Measurements from ENCODE around the gene NUDT3.

The NUDT3 gene

DNA sequence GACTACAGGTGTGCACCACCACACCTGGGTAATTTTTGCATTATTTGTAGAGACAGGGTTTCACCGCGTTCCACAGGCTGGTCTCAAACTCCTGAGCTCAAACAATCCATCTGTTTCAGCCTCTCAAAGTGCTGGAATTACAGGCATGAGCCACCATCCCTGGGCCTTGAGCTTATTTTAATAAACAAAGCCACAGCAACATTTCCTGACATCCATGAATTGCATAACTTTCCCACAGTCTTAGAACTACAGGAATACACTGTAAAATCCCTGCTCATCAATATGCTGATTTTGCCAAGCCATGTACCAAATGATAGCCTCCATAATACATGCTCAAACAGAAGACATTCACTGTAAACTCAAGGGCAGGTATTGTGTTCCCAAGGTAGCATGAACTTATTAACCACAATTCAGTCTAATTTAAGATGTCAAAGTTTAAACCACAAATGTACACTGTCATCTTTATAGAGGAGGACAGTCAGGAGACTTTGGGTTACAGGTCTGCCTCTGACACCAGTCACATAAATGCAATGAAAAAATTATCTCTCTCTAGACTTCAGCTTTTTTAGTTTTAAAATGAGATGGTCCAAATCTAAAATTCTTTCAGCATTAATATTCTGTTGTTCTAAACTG, 40.0 kb downstream of the NUDT3 start:
- Histone ChIP-seq H3K36me3 (ENCODE audit: insufficient read depth) (no peaks in the 10 kb centered on the region), H3K27me3 (ENCODE audit: insufficient read depth, low read depth) (no peaks in the 10 kb centered on the region), H2AFZ (ENCODE audit: low read depth) (no peak overlapping the region), H3K4me1 (ENCODE audit: low read depth, poor library complexity, severe bottlenecking) (peaks cover 39% of the 10 kb centered on the region), H3K4me3 (IDR thresholded peaks at IDR 0.05; ENCODE audit: insufficient read depth, low read depth, low read length) (no peak overlapping the region), H3K9ac (no peak overlapping the region), H4K20me1 (ENCODE audit: insufficient read depth) (peaks cover 8% of the 10 kb centered on the region; the same call in 1 of the 2 replicates), H3K79me2 (ENCODE audit: insufficient read depth, low read depth) (peaks cover 59% of the 10 kb centered on the region), H3K27ac (no peak overlapping the region), H3K4me2 (peak overlapping the region; percentile 13; the same call in 1 of the 2 replicates)
- TF ChIP-seq, protein P1, sequence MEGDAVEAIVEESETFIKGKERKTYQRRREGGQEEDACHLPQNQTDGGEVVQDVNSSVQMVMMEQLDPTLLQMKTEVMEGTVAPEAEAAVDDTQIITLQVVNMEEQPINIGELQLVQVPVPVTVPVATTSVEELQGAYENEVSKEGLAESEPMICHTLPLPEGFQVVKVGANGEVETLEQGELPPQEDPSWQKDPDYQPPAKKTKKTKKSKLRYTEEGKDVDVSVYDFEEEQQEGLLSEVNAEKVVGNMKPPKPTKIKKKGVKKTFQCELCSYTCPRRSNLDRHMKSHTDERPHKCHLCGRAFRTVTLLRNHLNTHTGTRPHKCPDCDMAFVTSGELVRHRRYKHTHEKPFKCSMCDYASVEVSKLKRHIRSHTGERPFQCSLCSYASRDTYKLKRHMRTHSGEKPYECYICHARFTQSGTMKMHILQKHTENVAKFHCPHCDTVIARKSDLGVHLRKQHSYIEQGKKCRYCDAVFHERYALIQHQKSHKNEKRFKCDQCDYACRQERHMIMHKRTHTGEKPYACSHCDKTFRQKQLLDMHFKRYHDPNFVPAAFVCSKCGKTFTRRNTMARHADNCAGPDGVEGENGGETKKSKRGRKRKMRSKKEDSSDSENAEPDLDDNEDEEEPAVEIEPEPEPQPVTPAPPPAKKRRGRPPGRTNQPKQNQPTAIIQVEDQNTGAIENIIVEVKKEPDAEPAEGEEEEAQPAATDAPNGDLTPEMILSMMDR (conservative IDR thresholded peaks at IDR 0.05; ENCODE audit: low read depth, low read length): no peak

DNA sequence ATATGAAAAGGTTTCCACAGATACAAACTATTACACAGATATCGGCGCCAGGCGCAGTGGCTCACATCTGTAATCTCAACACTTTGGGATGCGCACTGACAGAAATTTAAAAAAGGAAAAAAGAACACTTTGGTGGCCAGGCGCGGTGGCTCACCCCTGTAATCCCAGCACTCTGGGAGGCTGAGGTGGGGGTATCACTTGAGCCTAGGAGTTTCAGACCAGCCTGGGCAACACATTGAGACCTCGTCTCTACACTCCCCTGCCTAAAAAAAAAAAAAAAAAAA, 41.6 kb downstream of the NUDT3 start:
- peaks cover 8% of the 10 kb centered on the region; the same call in 1 of the 2 replicates for H4K20me1 ChIP-seq (ENCODE audit: insufficient read depth)
- TF ChIP-seq, protein P1 (conservative IDR thresholded peaks at IDR 0.05; ENCODE audit: low read depth, low read length): no peak
- H3K79me2 ChIP-seq (ENCODE audit: insufficient read depth, low read depth): peaks cover 61% of the 10 kb centered on the region
- H3K4me1 ChIP-seq (ENCODE audit: low read depth, poor library complexity, severe bottlenecking): peaks cover 39% of the 10 kb centered on the region
- peak overlapping the region; percentile 64 for H3K4me2 ChIP-seq
- no peak overlapping the region for H3K4me3 ChIP-seq (IDR thresholded peaks at IDR 0.05; ENCODE audit: insufficient read depth, low read depth, low read length)
- H3K9ac ChIP-seq: no peak overlapping the region
- H3K36me3 ChIP-seq (ENCODE audit: insufficient read depth): no peaks in the 10 kb centered on the region
- no peaks in the 10 kb centered on the region for H3K27me3 ChIP-seq (ENCODE audit: insufficient read depth, low read depth)
- H2AFZ ChIP-seq (ENCODE audit: low read depth): no peak overlapping the region
- peak overlapping the region; percentile 20; the same call in 1 of the 2 replicates for H3K27ac ChIP-seq

DNA sequence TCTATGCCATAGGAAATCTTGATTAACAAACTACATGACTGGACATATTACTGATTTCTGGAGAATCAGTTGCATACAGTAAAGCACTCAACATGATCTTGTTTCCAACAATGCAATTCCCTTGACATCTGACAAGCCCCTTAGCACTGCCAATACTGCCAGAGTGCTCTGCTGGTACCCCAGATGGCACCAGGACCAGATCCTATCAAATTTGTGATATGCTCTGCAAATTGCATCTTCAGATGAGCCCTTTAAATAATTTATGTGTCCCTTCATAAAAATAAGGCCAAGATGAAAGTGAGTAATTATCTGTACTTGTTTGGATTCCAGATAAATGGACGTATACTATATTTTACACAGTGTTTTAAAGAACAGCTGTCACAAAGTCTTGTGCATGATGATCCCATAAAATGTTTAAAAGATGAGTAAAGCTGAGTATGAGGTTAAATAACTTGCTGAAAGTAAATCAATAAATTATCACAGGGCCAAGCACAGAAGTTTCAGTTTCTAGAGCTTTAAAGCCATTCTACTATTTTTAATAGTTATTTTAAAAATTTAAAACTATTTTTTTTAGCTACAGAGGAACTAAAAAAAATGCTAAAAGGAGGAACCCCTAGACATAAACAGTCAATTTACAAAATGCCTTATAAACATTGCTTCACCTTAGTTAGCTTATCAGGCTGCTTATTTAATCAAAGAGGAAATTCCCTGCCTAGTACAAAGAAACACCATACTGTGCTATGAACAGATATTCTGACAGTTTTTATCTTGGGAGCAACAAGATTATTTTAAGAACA, 42.1 kb downstream of the NUDT3 start:
- Histone ChIP-seq H3K4me3 (IDR thresholded peaks at IDR 0.05; ENCODE audit: insufficient read depth, low read depth, low read length) (no peak overlapping the region), H3K36me3 (ENCODE audit: insufficient read depth) (no peaks in the 10 kb centered on the region), H2AFZ (ENCODE audit: low read depth) (no peak overlapping the region), H3K27ac (peak overlapping the region; percentile 20; the same call in 1 of the 2 replicates), H4K20me1 (ENCODE audit: insufficient read depth) (peaks cover 8% of the 10 kb centered on the region; the same call in 1 of the 2 replicates), H3K4me2 (peak overlapping the region; percentile 64), H3K9ac (no peak overlapping the region), H3K79me2 (ENCODE audit: insufficient read depth, low read depth) (peaks cover 61% of the 10 kb centered on the region), H3K27me3 (ENCODE audit: insufficient read depth, low read depth) (no peaks in the 10 kb centered on the region), H3K4me1 (ENCODE audit: low read depth, poor library complexity, severe bottlenecking) (peaks cover 39% of the 10 kb centered on the region)
- TF ChIP-seq, protein P1 (conservative IDR thresholded peaks at IDR 0.05; ENCODE audit: low read depth, low read length): no peak

DNA sequence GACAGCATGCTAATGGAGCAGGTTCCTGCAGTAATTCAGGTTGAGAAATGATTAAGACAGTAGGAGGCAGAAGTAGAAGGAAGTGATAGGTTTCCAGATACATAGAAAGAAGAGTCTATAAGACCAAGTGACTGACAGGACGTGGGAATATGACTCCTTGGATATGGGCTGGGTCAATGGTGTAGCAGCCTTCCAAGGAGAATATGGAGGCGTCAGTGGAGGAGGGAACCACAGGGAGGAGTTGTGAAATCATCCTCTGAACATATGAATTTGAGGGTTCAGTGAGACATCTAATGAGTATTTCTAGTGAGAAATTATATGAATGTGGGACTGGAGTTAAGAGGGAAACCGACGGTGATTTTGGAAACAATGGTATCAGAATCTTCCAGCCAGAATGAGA, 43.3 kb downstream of the NUDT3 start:
- peaks cover 66% of the 10 kb centered on the region for H3K79me2 ChIP-seq (ENCODE audit: insufficient read depth, low read depth)
- no peak overlapping the region for H3K9ac ChIP-seq
- TF ChIP-seq, protein P1 (conservative IDR thresholded peaks at IDR 0.05; ENCODE audit: low read depth, low read length): no peak
- peaks cover 8% of the 10 kb centered on the region; the same call in 1 of the 2 replicates for H4K20me1 ChIP-seq (ENCODE audit: insufficient read depth)
- no peaks in the 10 kb centered on the region for H3K27me3 ChIP-seq (ENCODE audit: insufficient read depth, low read depth)
- no peak overlapping the region for H2AFZ ChIP-seq (ENCODE audit: low read depth)
- H3K4me3 ChIP-seq (IDR thresholded peaks at IDR 0.05; ENCODE audit: insufficient read depth, low read depth, low read length): no peak overlapping the region
- peaks cover 46% of the 10 kb centered on the region for H3K4me1 ChIP-seq (ENCODE audit: low read depth, poor library complexity, severe bottlenecking)
- H3K36me3 ChIP-seq (ENCODE audit: insufficient read depth): no peaks in the 10 kb centered on the region
- no peak overlapping the region for H3K4me2 ChIP-seq
- H3K27ac ChIP-seq: no peak overlapping the region
